Mesenteric fat pad (tissue), 1 donor: ENCODE data around the gene APEX2. TPM values are rescaled to one million over a fixed set of nuclear protein-coding genes. Genes with fewer than 3 reads are reported as not detected.
"Not testable (repeated sequence)": the region's sequence is repeated elsewhere in the genome, so short reads cannot be mapped to it uniquely, and the experiment has no call there.

Experiments used
- DNase-seq: peaks from one replicate; pipeline ENCODE4 v3.0.0-alpha.2; 2020; ENCODE audit warnings: low spot score
- total RNA-seq: library from RNA; stranded (reverse); fragmentation: NEBNext Ultra II Directional; extraction: Animal tissue kit (Norgen Biotek cat#: 25700); gene quantifications from one replicate; pipeline ENCODE4 v1.2.1, GENCODE V29; 2021
- donor health status: DM: yes; HTN: yes; CAD: no.

The APEX2 gene
- total RNA-seq, 1 donor from 2014 or later = 13.1 TPM

GRCh38 chrX:55011294-55011693, 11.1 kb downstream of the APEX2 start:
- no peak for DNase-seq

GRCh38 chrX:55014897-55015299, 14.7 kb downstream of the APEX2 start:
- no peak for DNase-seq

GRCh38 chrX:55026143-55026542, 26.0 kb downstream of the APEX2 start:
- DNase-seq = no peak

GRCh38 chrX:55026840-55027239, 26.7 kb downstream of the APEX2 start:
- DNase-seq = no peak

GRCh38 chrX:55028040-55028439, 27.9 kb downstream of the APEX2 start:
- no peak for DNase-seq

- no peak for DNase-seq
Measured at GRCh38 chrX:55028611-55029010, 28.4 kb downstream of the APEX2 start.

- DNase-seq = no peak
Measured at GRCh38 chrX:55029291-55029690, 29.1 kb downstream of the APEX2 start.

GRCh38 chrX:55030271-55031205, 30.4 kb downstream of the APEX2 start, which contains the start of gene ALAS2:
TSS of gene ALAS2 (minus strand) at chrX:55030977. CDS start at chrX:55026000, 4,977 bp downstream.
- no peak for DNase-seq

GRCh38 chrX:55033429-55033828, 33.3 kb downstream of the APEX2 start:
- DNase-seq = no peak

- DNase-seq = no peak
Measured at GRCh38 chrX:55039471-55039870, 39.3 kb downstream of the APEX2 start.

- no peak for DNase-seq
Measured at GRCh38 chrX:55041514-55041913, 41.4 kb downstream of the APEX2 start.

- DNase-seq = not testable (repeated sequence)
Measured at GRCh38 chrX:55050599-55050998, 50.4 kb downstream of the APEX2 start.

- DNase-seq = no peak
Measured at GRCh38 chrX:55056820-55057674, 56.9 kb downstream of the APEX2 start.

GRCh38 chrX:55057675-55058249, 57.6 kb downstream of the APEX2 start:
- no peak for DNase-seq

Other genes starting within 250 kb of the APEX2 start
- gene ITIH6, start 202.1 kb upstream of the APEX2 start, total RNA-seq = not detected
- gene MAGED2, start 192.6 kb upstream of the APEX2 start, total RNA-seq = 62.9 TPM
- gene TRO, start 79.5 kb upstream of the APEX2 start, total RNA-seq = 3.9 TPM
- 18.5 TPM for gene PFKFB1, start 6.2 kb upstream of the APEX2 start, total RNA-seq
- gene ALAS2, start 30.6 kb downstream of the APEX2 start, total RNA-seq = 1.1 TPM
- gene PAGE2B, start 74.7 kb downstream of the APEX2 start, total RNA-seq = not detected
- not detected for gene PAGE2, start 88.7 kb downstream of the APEX2 start, total RNA-seq
- not detected for gene PAGE5, start 220.0 kb downstream of the APEX2 start, total RNA-seq